SK-N-MC (cell line): Measurements from ENCODE around the gene CHRNA1.

ENCODE experiments used
- EZH2 ChIP-seq: fragments of 200-600 bp; sonication (generic); IDR thresholded peaks from one replicate; pipeline ENCODE4 v1.6.1; 2017; ENCODE audit warnings: antibody characterized with exemption
- POLR2AphosphoS5 ChIP-seq: IDR thresholded peaks from 2 replicates; pipeline ENCODE4 v1.6.1; 2012; ENCODE audit warnings: mild to moderate bottlenecking, low read depth, low read length, borderline replicate concordance

- TF ChIP-seq EZH2 = no peak
- no peak for TF ChIP-seq POLR2AphosphoS5
These were observed 59.0 kb downstream of the CHRNA1 start for GRCh38 chr2:174705321-174705720.
